Prostate gland (tissue), 2 donors: ENCODE data around the gene BTLA.

Source experiments
- CTCF ChIP-seq, 4 experiments: fragments of 200-600 bp in 2 of 4; fragments of 450-650 bp in 2 of 4; sonication (generic) in 2 of 4; IDR thresholded peaks; 1 replicate in 3 of 4; 2 replicates in 1 of 4; pipeline ENCODE4 v1.5.1; 2016 to 2019; ENCODE audit warnings: antibody characterized with exemption in 4 of 4, mild to moderate bottlenecking in 2 of 4, moderate library complexity in 2 of 4
- POLR2A ChIP-seq: fragments of 450-650 bp; IDR thresholded peaks from one replicate; pipeline ENCODE4 v1.6.1; 2016; ENCODE audit warnings: antibody characterized with exemption, mild to moderate bottlenecking
- POLR2AphosphoS5 ChIP-seq: sonication (generic); formaldehyde crosslinking; IDR thresholded peaks from one replicate; pipeline ENCODE4 v1.6.1; 2017; ENCODE audit warnings: antibody characterized with exemption

GRCh38 chr3:112503304-112503972 lies 4.2 kb upstream of the BTLA start:
- TF ChIP-seq CTCF (IDR thresholded peaks at IDR 0.05) (no peak), POLR2A (no peak), POLR2AphosphoS5 (no peak)
